ENCODE results near the gene CHMP4B. TPM values are rescaled to one million over a fixed set of nuclear protein-coding genes. Genes with fewer than 3 reads are reported as not detected.

Gene CHMP4B
- total and polyA plus RNA-seq, 12 donors: 55.1 to 150 (median 93.4) TPM

DNA sequence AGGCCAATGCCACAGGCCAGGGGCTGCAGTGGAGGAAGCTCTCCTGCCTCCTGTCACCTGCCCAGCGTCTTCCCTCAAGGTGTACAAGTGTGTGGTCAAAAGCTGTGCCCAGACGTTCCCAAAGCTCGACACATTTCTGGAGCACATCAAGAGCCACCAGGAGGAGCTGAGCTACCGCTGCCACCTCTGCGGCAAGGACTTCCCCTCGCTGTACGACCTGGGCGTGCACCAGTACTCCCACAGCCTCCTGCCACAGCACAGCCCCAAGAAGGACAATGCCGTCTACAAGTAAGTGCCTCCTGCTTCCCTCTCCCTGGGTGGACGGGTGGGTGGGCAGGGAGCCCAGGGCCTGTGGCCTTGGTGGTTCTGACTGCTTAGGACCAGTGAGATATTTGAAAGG is 41.1 kb upstream of the CHMP4B start:
- intact Hi-C loops (cut with DNase I): no loop called here
- no peak for DNase-seq
- Histone ChIP-seq H3K4me3 (no peak overlapping the region), H3K9me3 (replicated peaks in 1 of 3) (no peaks in the 10 kb centered on the region), H3K36me3 (replicated peaks in 1 of 2) (peaks cover 0 to 3% of the 10 kb centered on the region in 2 donors), H3K27ac (no peak overlapping the region), H3K27me3 (no peaks in the 10 kb centered on the region), H3K4me1 (replicated peaks in 1 of 2) (no peaks in the 10 kb centered on the region)
- TF ChIP-seq, protein P1, sequence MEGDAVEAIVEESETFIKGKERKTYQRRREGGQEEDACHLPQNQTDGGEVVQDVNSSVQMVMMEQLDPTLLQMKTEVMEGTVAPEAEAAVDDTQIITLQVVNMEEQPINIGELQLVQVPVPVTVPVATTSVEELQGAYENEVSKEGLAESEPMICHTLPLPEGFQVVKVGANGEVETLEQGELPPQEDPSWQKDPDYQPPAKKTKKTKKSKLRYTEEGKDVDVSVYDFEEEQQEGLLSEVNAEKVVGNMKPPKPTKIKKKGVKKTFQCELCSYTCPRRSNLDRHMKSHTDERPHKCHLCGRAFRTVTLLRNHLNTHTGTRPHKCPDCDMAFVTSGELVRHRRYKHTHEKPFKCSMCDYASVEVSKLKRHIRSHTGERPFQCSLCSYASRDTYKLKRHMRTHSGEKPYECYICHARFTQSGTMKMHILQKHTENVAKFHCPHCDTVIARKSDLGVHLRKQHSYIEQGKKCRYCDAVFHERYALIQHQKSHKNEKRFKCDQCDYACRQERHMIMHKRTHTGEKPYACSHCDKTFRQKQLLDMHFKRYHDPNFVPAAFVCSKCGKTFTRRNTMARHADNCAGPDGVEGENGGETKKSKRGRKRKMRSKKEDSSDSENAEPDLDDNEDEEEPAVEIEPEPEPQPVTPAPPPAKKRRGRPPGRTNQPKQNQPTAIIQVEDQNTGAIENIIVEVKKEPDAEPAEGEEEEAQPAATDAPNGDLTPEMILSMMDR (IDR thresholded peaks at IDR 0.05): no peak
- no peak for TF ChIP-seq POLR2A (IDR thresholded peaks at IDR 0.05)
- 74 to 92% (median 87%) methylated on average over 7 to 10 of the region's 10 CpGs for WGBS, 4 donors

DNA sequence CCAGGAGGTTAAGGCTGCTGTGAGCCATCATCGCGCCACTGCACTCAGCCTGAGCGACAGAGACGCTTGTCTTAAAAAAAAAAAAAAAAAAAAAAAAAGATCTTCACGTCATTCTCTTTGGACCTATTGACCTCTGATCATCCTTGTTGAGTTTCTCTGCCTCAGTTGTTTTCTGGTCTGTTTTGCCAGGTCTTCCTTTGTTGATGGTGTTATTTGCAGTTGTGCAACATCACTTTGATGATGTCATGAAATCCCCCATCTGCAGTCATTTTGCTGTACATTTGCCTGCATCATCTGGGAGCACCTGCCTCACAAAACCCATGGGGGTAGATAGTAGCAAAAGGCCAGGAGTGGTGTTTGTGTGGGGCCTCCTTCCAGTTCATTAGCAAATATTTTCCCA is 39.2 kb upstream of the CHMP4B start:
- no peaks in the 10 kb centered on the region for H3K27me3 ChIP-seq
- H3K9me3 ChIP-seq (replicated peaks in 1 of 3): no peaks in the 10 kb centered on the region
- H3K4me3 ChIP-seq: no peak overlapping the region
- peaks cover 0 to 3% of the 10 kb centered on the region in 2 donors for H3K36me3 ChIP-seq (replicated peaks in 1 of 2)
- H3K4me1 ChIP-seq (replicated peaks in 1 of 2): no peaks in the 10 kb centered on the region
- no peak overlapping the region for H3K27ac ChIP-seq
- intact Hi-C loops (cut with DNase I): no loop called here
- TF ChIP-seq, protein P1 (IDR thresholded peaks at IDR 0.05): no peak
- no peak for TF ChIP-seq POLR2A (IDR thresholded peaks at IDR 0.05)
- no peak for DNase-seq
- WGBS, 4 donors: 91 to 97% (median 94%) methylated on average over 5 of the region's 5 CpGs

DNA sequence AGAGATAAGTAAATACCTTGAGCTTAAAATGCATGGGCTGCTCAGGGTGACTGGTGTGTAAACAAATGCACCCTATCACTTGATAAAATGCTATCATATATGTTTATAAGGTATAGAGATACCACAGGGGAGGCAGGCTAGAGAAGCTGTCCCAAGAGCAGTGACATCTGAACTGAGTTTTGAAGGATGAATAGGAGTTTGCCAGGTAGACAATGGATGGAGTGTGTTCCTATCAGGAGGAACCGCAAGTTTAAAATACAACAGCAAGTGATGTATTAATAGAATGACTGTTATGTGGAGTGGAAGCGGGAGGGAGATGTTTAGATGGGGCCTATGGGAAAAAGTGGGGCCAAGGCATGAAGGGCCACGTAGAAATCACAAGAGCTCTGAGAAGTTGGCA is 38.7 kb upstream of the CHMP4B start:
- intact Hi-C loops (cut with DNase I): no loop called here
- WGBS, 4 donors: 96 to 97% (median 97%) methylated on average over 3 of the region's 3 CpGs

DNA sequence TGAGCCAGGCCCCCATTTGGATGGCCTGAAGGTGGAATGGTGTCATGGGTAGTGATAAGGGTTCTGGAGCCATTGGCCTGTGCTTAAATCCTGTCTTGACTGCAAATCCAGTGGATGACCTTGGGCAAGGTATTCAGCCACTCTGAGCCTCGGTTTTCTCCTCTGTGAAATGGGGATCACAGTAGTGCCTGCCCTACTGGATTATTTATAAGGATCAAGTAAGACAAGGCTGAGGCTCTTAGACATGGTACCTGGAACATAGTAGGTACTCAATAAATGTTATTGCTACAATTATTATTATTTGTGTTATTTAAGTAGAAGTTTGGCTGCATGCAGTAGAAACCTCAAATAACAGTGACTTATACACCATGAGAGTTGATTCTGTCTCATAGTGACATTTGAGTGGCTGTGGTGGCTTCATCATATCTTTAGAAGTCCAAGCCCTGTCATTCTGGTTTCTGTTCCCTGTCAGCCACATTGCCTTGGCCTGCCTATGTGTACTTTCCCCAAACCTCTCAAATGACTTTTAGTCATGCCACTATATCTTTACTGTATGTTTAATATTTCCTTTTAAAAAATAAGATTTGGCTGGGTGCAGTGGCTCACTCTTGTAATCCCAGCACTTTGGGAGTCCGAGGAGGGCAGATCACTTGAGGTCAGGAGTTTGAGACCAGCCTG is 37.6 kb upstream of the CHMP4B start:
- Histone ChIP-seq H3K4me1 (replicated peaks in 1 of 2) (no peaks in the 10 kb centered on the region), H3K9me3 (replicated peaks in 1 of 3) (no peaks in the 10 kb centered on the region), H3K27ac (no peak overlapping the region), H3K27me3 (no peaks in the 10 kb centered on the region), H3K36me3 (replicated peaks in 1 of 2) (no peaks in the 10 kb centered on the region), H3K4me3 (no peak overlapping the region)
- TF ChIP-seq, protein P1 (IDR thresholded peaks at IDR 0.05): no peak
- TF ChIP-seq POLR2A (IDR thresholded peaks at IDR 0.05): no peak
- DNase-seq: no peak
- intact Hi-C loops (cut with DNase I): no loop called here
- 62 to 90% (median 88%) methylated on average over 2 of the region's 2 CpGs for WGBS, 4 donors

More for the DNA sequence above, 38.7 kb upstream of the CHMP4B start:
- Histone ChIP-seq H3K36me3 (replicated peaks in 1 of 2) (peaks cover 0 to 3% of the 10 kb centered on the region in 2 donors), H3K4me1 (replicated peaks in 1 of 2) (no peaks in the 10 kb centered on the region), H3K27ac (no peak overlapping the region), H3K27me3 (no peaks in the 10 kb centered on the region), H3K4me3 (no peak overlapping the region), H3K9me3 (replicated peaks in 1 of 3) (no peaks in the 10 kb centered on the region)
- TF ChIP-seq, protein P1 (IDR thresholded peaks at IDR 0.05): no peak
- no peak for TF ChIP-seq POLR2A (IDR thresholded peaks at IDR 0.05)
- no peak for DNase-seq

Measured in adrenal gland (tissue), 12 donors.